H1 (cell line): ENCODE measurements around the gene ZNF367. TPM values are rescaled to one million over a fixed set of nuclear protein-coding genes. Genes with fewer than 3 reads are reported as not detected.

Experiments
- CTCF ChIA-PET: fragments of 300-600 bp; sonication (Branson Sonifier 250); formaldehyde crosslinking; loops from one replicate; lab custom pipeline; 2021; ENCODE audit not compliant: partially characterized antibody; lab: Charles Lee
- POLR2A ChIA-PET: fragments of 300-600 bp; sonication (Branson Sonifier 250); formaldehyde crosslinking; loops from one replicate; lab custom pipeline; 2021; ENCODE audit warnings: inconsistent platforms; ENCODE audit not compliant: partially characterized antibody; lab: Charles Lee
- DNase-seq, 2 experiments: peaks; one replicate each; pipeline versions ENCODE4 v3.0.0 to v3.0.0-alpha.2; 2010 to 2022; ENCODE audit warnings: low spot score in 2 of 2, low read depth in 1 of 2, mixed read lengths in 1 of 2
- FAIRE-seq: peaks from 2 replicates; lab custom pipeline; 2011; peaks lifted over from hg19 to GRCh38; lab: Jason Lieb, UNC
- H2AFZ ChIP-seq: 2 replicates; pipeline ENCODE4 v1.8.1; 2012; ENCODE audit warnings: low read length, inconsistent platforms
- H2AK5ac ChIP-seq: 2 replicates; pipeline ENCODE4 v1.6.1; 2013; ENCODE audit warnings: low read depth, low read length
- H2BK120ac ChIP-seq: replicated peaks from 2 replicates; pipeline ENCODE3; 2013; ENCODE audit warnings: low read depth, low read length, inconsistent platforms
- H2BK12ac ChIP-seq: 2 replicates; pipeline ENCODE4 v1.6.1; 2013; ENCODE audit warnings: low read depth, low read length
- H2BK15ac ChIP-seq: 2 replicates; pipeline ENCODE4 v1.6.1; 2013; ENCODE audit warnings: low read length
- H2BK20ac ChIP-seq: 2 replicates; pipeline ENCODE4 v1.6.1; 2013; ENCODE audit warnings: low read length
- H2BK5ac ChIP-seq: 2 replicates; pipeline ENCODE4 v1.6.1; 2013; ENCODE audit warnings: low read depth, low read length
- H3K14ac ChIP-seq: 2 replicates; pipeline ENCODE4 v1.6.1; 2013; ENCODE audit warnings: inconsistent platforms; ENCODE audit not compliant: insufficient read length
- H3K18ac ChIP-seq: 2 replicates; pipeline ENCODE4 v1.6.1; 2013; ENCODE audit warnings: low read length; ENCODE audit errors: extremely low read depth
- H3K23ac ChIP-seq: 2 replicates; pipeline ENCODE4 v1.6.1; 2013; ENCODE audit warnings: inconsistent platforms; ENCODE audit not compliant: insufficient read length
- H3K23me2 ChIP-seq: 2 replicates; pipeline ENCODE4 v1.6.1; 2013; ENCODE audit warnings: low read depth, low read length
- H3K27ac ChIP-seq: 2 replicates; pipeline ENCODE4 v1.6.1; 2011; ENCODE audit warnings: low read depth, low read length, inconsistent platforms
- H3K27me3 ChIP-seq, 4 experiments: replicated peaks in 1 of 4; 1 replicate in 1 of 4; 2 replicates in 3 of 4; pipeline versions ENCODE4 v1.6.1 to v1.8.1; 2011 to 2013; ENCODE audit warnings: low read length in 3 of 4, mild to moderate bottlenecking in 3 of 4, inconsistent platforms in 2 of 4, mixed read lengths in 2 of 4, moderate library complexity in 1 of 4; ENCODE audit not compliant: control insufficient read depth in 3 of 4, insufficient read depth in 3 of 4; ENCODE audit errors: extremely low read depth in 1 of 4
- H3K36me3 ChIP-seq, 4 experiments: 2 replicates each; pipeline versions ENCODE4 v1.6.1 to v1.8.1; 2011 to 2013; ENCODE audit warnings: mild to moderate bottlenecking in 4 of 4, low read length in 3 of 4, moderate library complexity in 2 of 4, control low read depth in 1 of 4, inconsistent platforms in 1 of 4; ENCODE audit not compliant: insufficient read depth in 4 of 4, control insufficient read depth in 2 of 4
- H3K4ac ChIP-seq: replicated peaks from 2 replicates; pipeline ENCODE3; 2013; ENCODE audit warnings: low read length, low read depth, mixed read lengths, inconsistent platforms; ENCODE audit not compliant: insufficient read length
- H3K4me1 ChIP-seq, 4 experiments: replicated peaks in 1 of 4; 1 replicate in 1 of 4; 2 replicates in 3 of 4; pipeline versions ENCODE4 v1.6.1 to v1.8.1; 2011 to 2013; ENCODE audit warnings: low read length in 3 of 4, inconsistent platforms in 2 of 4, mixed read lengths in 1 of 4; ENCODE audit not compliant: insufficient read depth in 4 of 4, control insufficient read depth in 3 of 4
- H3K4me2 ChIP-seq, 2 experiments: 2 replicates each; pipeline versions ENCODE4 v1.6.1 to v1.8.1; 2011 to 2013; ENCODE audit warnings: low read depth in 2 of 2, low read length in 2 of 2, control low read depth in 1 of 2, inconsistent platforms in 1 of 2, mild to moderate bottlenecking in 1 of 2; ENCODE audit not compliant: insufficient read depth in 1 of 2
- H3K4me3 ChIP-seq, 4 experiments: fragments of 200-600, 300-600 bp in 1 of 4; sonication (generic), shearing (Covaris generic), sonication (Bioruptor Twin) in 1 of 4; 2 replicates each; pipeline versions ENCODE4 v1.5.1 to v1.8.1; 2011 to 2016; ENCODE audit warnings: low read length in 4 of 4, low read depth in 3 of 4, control low read depth in 2 of 4, inconsistent platforms in 2 of 4, mild to moderate bottlenecking in 2 of 4, mixed read lengths in 1 of 4, moderate library complexity in 1 of 4; ENCODE audit not compliant: insufficient read depth in 2 of 4; ENCODE audit errors: extremely low read depth in 1 of 4
- H3K56ac ChIP-seq: replicated peaks from 2 replicates; pipeline ENCODE3; 2013; ENCODE audit warnings: low read depth, mild to moderate bottlenecking, mixed read lengths, low read length, inconsistent platforms; ENCODE audit not compliant: insufficient read length
- H3K79me1 ChIP-seq: 2 replicates; pipeline ENCODE4 v1.6.1; 2013; ENCODE audit warnings: low read depth, low read length, control low read depth
- H3K79me2 ChIP-seq, 2 experiments: 2 replicates each; pipeline versions ENCODE4 v1.6.1 to v1.8.1; 2012 to 2013; ENCODE audit warnings: low read length in 2 of 2, mild to moderate bottlenecking in 2 of 2, inconsistent platforms in 1 of 2; ENCODE audit not compliant: insufficient read depth in 2 of 2, control insufficient read depth in 1 of 2
- H3K9ac ChIP-seq, 4 experiments: replicated peaks in 1 of 4; 1 replicate in 1 of 4; 2 replicates in 3 of 4; pipeline versions ENCODE4 v1.6.1 to v1.8.1; 2011 to 2013; ENCODE audit warnings: low read depth in 3 of 4, low read length in 3 of 4, control low read depth in 2 of 4, mild to moderate bottlenecking in 2 of 4, moderate library complexity in 2 of 4, inconsistent platforms in 1 of 4; ENCODE audit errors: extremely low read depth in 1 of 4
- H3K9me3 ChIP-seq, 2 experiments: 2 replicates each; pipeline versions ENCODE4 v1.6.1 to v1.8.1; 2012 to 2013; ENCODE audit warnings: mild to moderate bottlenecking in 2 of 2, moderate library complexity in 2 of 2, control low read depth in 1 of 2, inconsistent platforms in 1 of 2, low read depth in 1 of 2, low read length in 1 of 2, mixed read lengths in 1 of 2; ENCODE audit not compliant: insufficient read depth in 2 of 2
- H4K20me1 ChIP-seq, 2 experiments: replicated peaks in 1 of 2; 2 replicates each; pipeline versions ENCODE3 to v1.8.1; 2011 to 2013; ENCODE audit warnings: inconsistent platforms in 2 of 2, low read length in 2 of 2, mild to moderate bottlenecking in 1 of 2; ENCODE audit not compliant: insufficient read depth in 2 of 2, control insufficient read depth in 1 of 2
- H4K5ac ChIP-seq: 2 replicates; pipeline ENCODE4 v1.6.1; 2013; ENCODE audit warnings: low read length, low read depth, mixed read lengths, inconsistent platforms; ENCODE audit not compliant: insufficient read length
- H4K8ac ChIP-seq: 2 replicates; pipeline ENCODE4 v1.8.0; 2013; ENCODE audit warnings: mild to moderate bottlenecking, moderate library complexity, low read length, inconsistent platforms; ENCODE audit not compliant: insufficient read depth; ENCODE audit errors: extremely low read depth
- H4K91ac ChIP-seq: replicated peaks from 2 replicates; pipeline ENCODE3; 2013; ENCODE audit warnings: low read length, mixed read lengths, inconsistent platforms; ENCODE audit not compliant: insufficient read length
- CEBPB ChIP-seq: IDR thresholded peaks from 2 replicates; pipeline ENCODE4 v1.6.1; 2012; ENCODE audit warnings: low read depth, low read length
- MAFK ChIP-seq: IDR thresholded peaks from 2 replicates; pipeline ENCODE4 v1.6.1; 2012; ENCODE audit warnings: low read depth, mild to moderate bottlenecking, improper control_type of control experiment, low read length
- SP4 ChIP-seq: IDR thresholded peaks from 2 replicates; pipeline ENCODE4 v1.6.1; 2012; ENCODE audit warnings: low read length, inconsistent platforms
- WGBS, 2 experiments: shearing (Covaris generic) in 1 of 2; methylation state at CpG; one replicate each; pipeline versions ENCODE4 v1.1.6 to v1.1.7; 2013 to 2015; ENCODE audit warnings: low lambda C conversion rate in 2 of 2, mixed read lengths in 2 of 2, inconsistent platforms in 1 of 2, low coverage in 1 of 2, missing lambda C conversion rate in 1 of 2; ENCODE audit not compliant: insufficient replicate concordance in 2 of 2, insufficient coverage in 1 of 2, insufficient read length in 1 of 2; ENCODE audit errors: extremely low coverage in 1 of 2, missing lambda C conversion rate in 1 of 2; 5-methylcytosine and 5-hydroxymethylcytosine counted together
- polyA plus RNA-seq, 7 experiments: library from polyadenylated mRNA; depleted of rRNA in 3 of 7; stranded (reverse) in 5 of 7; unstranded in 2 of 7; fragments of >200 nt in 5 of 7; fragments of 200-250 nt in 2 of 7; gene quantifications; 1 replicate in 5 of 7; 2 replicates in 1 of 7; 4 replicates in 1 of 7; pipeline versions ENCODE4 v1.2.1 to v1.2.3, GENCODE V29; 2011 to 2013; ENCODE audit warnings: missing spikeins in 2 of 7, mixed read lengths in 2 of 7
- total RNA-seq: library from RNA; stranded (reverse); fragmentation: NEBNext Ultra II Directional; extraction: Animal tissue kit (Norgen Biotek cat#: 25700); gene quantifications from 2 replicates; pipeline ENCODE4 v1.2.1, GENCODE V29; 2021
- TF ChIP-seq, protein P1 (sequence below): IDR thresholded peaks from 2 replicates; pipeline ENCODE4 v1.6.1; 2012; ENCODE audit warnings: inconsistent platforms

ZNF367 gene
- total and polyA plus RNA-seq, 2 of the 8 experiments (the other 6 are each of a cell fraction or from before 2014, with no cell fraction given): 2.2 to 8.2 TPM

DNA sequence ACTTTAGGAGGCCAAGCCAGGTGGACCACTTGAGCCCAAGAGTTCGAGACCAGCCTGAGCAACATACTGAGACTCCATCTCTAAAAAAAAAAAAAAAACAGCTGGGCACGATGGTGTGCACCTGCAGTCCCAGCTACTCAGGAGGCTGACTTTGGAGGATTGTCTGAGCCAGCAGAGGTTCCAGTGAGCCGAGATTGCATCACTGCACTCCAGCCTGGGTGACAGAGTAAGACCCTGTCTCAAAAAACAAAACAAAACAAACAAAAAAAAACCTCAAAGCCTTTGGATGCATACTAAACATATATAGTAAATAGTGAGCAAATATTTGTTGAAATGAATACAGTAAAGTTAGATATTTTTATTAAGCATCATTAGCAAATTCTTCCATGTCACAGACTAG is 40.0 kb downstream of the ZNF367 start:
- no peak overlapping the region for H3K14ac ChIP-seq
- H3K9me3 ChIP-seq: no peaks in the 10 kb centered on the region
- no peak overlapping the region for H3K9ac ChIP-seq
- ChIA-PET CTCF (interaction anchor here (0.7 to 1.5 kb wide), 3 partner anchors 41 to 1808 kb away, joined by 3 to 5 read pairs (median 3); no protein-coding TSS in a partner anchor), POLR2A (interaction anchor here (0.6 kb wide), 1 partner anchor 1329 kb away, joined by 3 read pairs; no protein-coding TSS in a partner anchor)
- no peaks in the 10 kb centered on the region for H3K79me2 ChIP-seq
- DNase-seq (no peak), FAIRE-seq (no peak)
- WGBS, 2 experiments: 95% methylated on average over 2 of the region's 3 CpGs; no CpG with 5 or more reads in 1 of the 2 experiments
- no peak overlapping the region for H3K23ac ChIP-seq
- H2BK15ac ChIP-seq: no peak overlapping the region
- H3K56ac ChIP-seq: no peak overlapping the region
- TF ChIP-seq CEBPB (no peak), SP4 (no peak), MAFK (no peak)
- TF ChIP-seq, protein P1, sequence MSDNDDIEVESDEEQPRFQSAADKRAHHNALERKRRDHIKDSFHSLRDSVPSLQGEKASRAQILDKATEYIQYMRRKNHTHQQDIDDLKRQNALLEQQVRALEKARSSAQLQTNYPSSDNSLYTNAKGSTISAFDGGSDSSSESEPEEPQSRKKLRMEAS: no peak
- no peaks in the 10 kb centered on the region for H4K20me1 ChIP-seq
- no peaks in the 10 kb centered on the region for H3K36me3 ChIP-seq
- H2BK5ac ChIP-seq: no peak overlapping the region
- no peak overlapping the region for H3K18ac ChIP-seq
- H3K4me1 ChIP-seq: peaks cover 1 to 9% (median 3%) of the 10 kb centered on the region in 4 experiments; a peak in 4 of 7 replicates
- H3K27me3 ChIP-seq: no peaks in the 10 kb centered on the region
- peaks cover 4% of the 10 kb centered on the region; the same call in 1 of the 2 replicates for H3K23me2 ChIP-seq
- peaks cover 3% of the 10 kb centered on the region for H3K79me1 ChIP-seq
- no peak overlapping the region for H3K4ac ChIP-seq
- no peak overlapping the region for H2BK12ac ChIP-seq
- H3K27ac ChIP-seq: no peak overlapping the region
- no peak overlapping the region for H3K4me3 ChIP-seq
- no peak overlapping the region for H2AK5ac ChIP-seq
- H4K8ac ChIP-seq: no peak overlapping the region
- no peak overlapping the region for H2BK120ac ChIP-seq
- H2AFZ ChIP-seq: no peak overlapping the region
- H2BK20ac ChIP-seq: no peak overlapping the region
- H4K91ac ChIP-seq: no peak overlapping the region
- no peak overlapping the region for H3K4me2 ChIP-seq
- H4K5ac ChIP-seq: no peak overlapping the region
